Calu3 (cell line): Measurements from ENCODE around the gene CSAG1. TPM values are rescaled to one million over a fixed set of nuclear protein-coding genes. Genes with fewer than 3 reads are reported as not detected.

Experiments
- total RNA-seq: library from RNA; stranded (reverse); gene quantifications from 2 replicates; pipeline ENCODE4 v1.2.3, GENCODE V29; 2022

The CSAG1 gene
- total RNA-seq, 1 experiment from 2014 or later, result not detected

Other genes starting within 250 kb of the CSAG1 start
- not detected in 2 replicates for gene GABRQ, start 95.8 kb downstream of the CSAG1 start, total RNA-seq
- not detected in 2 replicates for gene MAGEA3, start 34.9 kb downstream of the CSAG1 start, total RNA-seq
- not detected in 2 replicates for gene CSAG2, start 24.4 kb downstream of the CSAG1 start, total RNA-seq
- gene MAGEA2B, start 19.1 kb downstream of the CSAG1 start, total RNA-seq, result not detected in 2 replicates
- not detected in 2 replicates for gene MAGEA12, start within 50 bp of the CSAG1 start, total RNA-seq
- not detected in 2 replicates for gene MAGEA2, start 20.1 kb upstream of the CSAG1 start, total RNA-seq
- gene CSAG3, start 25.5 kb upstream of the CSAG1 start, total RNA-seq, result not detected in 2 replicates
- gene MAGEA6, start 36.0 kb upstream of the CSAG1 start, total RNA-seq, result not detected in 2 replicates
- 38.5 and 40.2 TPM in 2 replicates for gene CETN2, start 97.0 kb upstream of the CSAG1 start, total RNA-seq
- 36.5 and 38.1 TPM in 2 replicates for gene NSDHL, start 97.3 kb upstream of the CSAG1 start, total RNA-seq
- gene ZNF185, start 164.3 kb upstream of the CSAG1 start, total RNA-seq, result 24.3 and 25.2 TPM in 2 replicates